Adrenal gland (tissue), 12 donors: ENCODE measurements around the gene PACRG. TPM values are rescaled to one million over a fixed set of nuclear protein-coding genes. Genes with fewer than 3 reads are reported as not detected.

ENCODE experiments used
- DNase-seq, 7 donors: peaks; one replicate each; pipeline ENCODE4 v3.0.0-alpha.2; 2019 to 2020
- H3K27ac ChIP-seq, 5 donors: fragments of 200-600 bp; sonication (generic) in 4 of 5; 1 replicate in 3 of 5; 2 replicates in 2 of 5; pipeline versions ENCODE4 v1.5.1 to v1.8.0; 2016 to 2020; ENCODE audit warnings: mild to moderate bottlenecking in 1 of 5
- H3K27me3 ChIP-seq: fragments of 200-600 bp; 2 replicates; pipeline ENCODE4 v1.8.0; 2021
- H3K36me3 ChIP-seq, 2 donors: fragments of 200-600 bp; replicated peaks in 1 of 2; 1 replicate in 1 of 2; 2 replicates in 1 of 2; pipeline versions ENCODE4 v1.5.1 to v1.8.0; 2018 to 2022
- H3K4me1 ChIP-seq, 2 donors: fragments of 200-600 bp; replicated peaks in 1 of 2; 1 replicate in 1 of 2; 2 replicates in 1 of 2; pipeline versions ENCODE4 v1.5.1 to v1.8.0; 2018 to 2021
- H3K4me3 ChIP-seq, 4 donors: fragments of 200-600 bp; sonication (generic) in 3 of 4; one replicate each; pipeline ENCODE4 v1.5.1; 2016 to 2018
- H3K9me3 ChIP-seq, 3 donors: fragments of 200-600 bp; sonication (generic) in 1 of 3; replicated peaks in 1 of 3; 1 replicate in 2 of 3; 2 replicates in 1 of 3; pipeline versions ENCODE4 v1.5.1 to v1.8.0; 2016 to 2021
- CTCF ChIP-seq, 6 experiments: fragments of 450-650 bp in 4 of 6; fragments of 200-600 bp in 2 of 6; sonication (generic) in 1 of 6; IDR thresholded peaks; 1 replicate in 5 of 6; 2 replicates in 1 of 6; pipeline versions ENCODE4 v1.5.1 to v1.8.0; 2016 to 2021; ENCODE audit warnings: antibody characterized with exemption in 6 of 6, mild to moderate bottlenecking in 2 of 6, moderate library complexity in 1 of 6
- POLR2A ChIP-seq, 2 donors: fragments of 450-650 bp; IDR thresholded peaks; one replicate each; pipeline ENCODE4 v1.6.1; 2017; ENCODE audit warnings: antibody characterized with exemption in 2 of 2, mild to moderate bottlenecking in 2 of 2, moderate library complexity in 1 of 2
- WGBS, 4 donors: extraction: QIAGEN DNeasy Blood & Tissue Kit in 2 of 4; methylation state at CpG; one replicate each; pipeline versions ENCODE4 v1.1.5 to v1.1.7; 2013 to 2017; 5-methylcytosine and 5-hydroxymethylcytosine counted together
- intact Hi-C, 2 donors: fragments of 100-400 bp; cut with DNase I; formaldehyde crosslinking; loops; one replicate each; pipeline versions ENCODE4 v1.14.1 to v1.15.0; 2022 to 2023
- polyA plus RNA-seq, 3 donors: library from polyadenylated mRNA; stranded (reverse); fragments of 200-250 nt in 2 of 3; fragments of 350-450 nt in 1 of 3; fragmentation: Illumina TruSeq in 1 of 3; extraction: RNeasy Lipid Tissue Mini Kit (QIAGEN cat#74804) in 1 of 3; gene quantifications; one replicate each; pipeline ENCODE4 v1.2.3, GENCODE V29; 2013 to 2014
- total RNA-seq, 9 donors: library from RNA; depleted of rRNA in 4 of 9; stranded (reverse); fragments of >200 nt in 4 of 9; fragments of 120-200 nt in 1 of 9; fragmentation: NEBNext Ultra II Directional in 1 of 9; extraction: Animal tissue kit (Norgen Biotek cat#: 25700) in 1 of 9; gene quantifications; one replicate each; pipeline versions ENCODE4 v1.1.0 to v1.2.4, GENCODE V29; 2013 to 2023
- donor health status: healthy with polysubstance abuse.
- donor health status: Bipolar disorder and iron deficiency.
- donor health status: DM: yes; HTN: yes; CAD: no.
- donor health status: DM: no; HTN: no; CAD: no.
- donor health status: DM: no; HTN: no; CAD: no.
- donor health status: DM: yes; HTN: yes; CAD: no.

PACRG gene
- total and polyA plus RNA-seq, 12 donors = 0.18 to 6.1 (median 1.4) TPM

GRCh38 chr6:163325390-163325784 lies 597.6 kb downstream of the PACRG start:
- TF ChIP-seq CTCF (IDR thresholded peaks at IDR 0.05) (no peak), POLR2A (IDR thresholded peaks at IDR 0.05) (no peak)
- no peak overlapping the region for H3K4me3 ChIP-seq
- 90 to 92% (median 91%) methylated on average over 4 of the region's 4 CpGs for WGBS, 4 donors
- H3K9me3 ChIP-seq = no peaks in the 10 kb centered on the region
- no peaks in the 10 kb centered on the region for H3K36me3 ChIP-seq
- intact Hi-C loops = no loop called here
- no peak overlapping the region for H3K27ac ChIP-seq
- no peak for DNase-seq
- H3K4me1 ChIP-seq = peaks cover 6 to 20% of the 10 kb centered on the region in 2 donors
- no peaks in the 10 kb centered on the region for H3K27me3 ChIP-seq

GRCh38 chr6:163327165-163327880 lies 599.5 kb downstream of the PACRG start:
- DNase-seq = no peak
- no peaks in the 10 kb centered on the region for H3K9me3 ChIP-seq
- H3K4me1 ChIP-seq = peaks cover 0 to 9% of the 10 kb centered on the region in 2 donors
- no peak for TF ChIP-seq CTCF (IDR thresholded peaks at IDR 0.05)
- no peak overlapping the region for H3K4me3 ChIP-seq
- intact Hi-C loops = no loop called here
- no peak overlapping the region for H3K27ac ChIP-seq
- no peaks in the 10 kb centered on the region for H3K36me3 ChIP-seq
- 88 to 90% (median 88%) methylated on average over 8 to 9 of the region's 9 CpGs for WGBS, 4 donors
- H3K27me3 ChIP-seq = no peaks in the 10 kb centered on the region

- Histone ChIP-seq H3K36me3 (no peaks in the 10 kb centered on the region), H3K4me3 (no peak overlapping the region), H3K9me3 (no peaks in the 10 kb centered on the region), H3K4me1 (peaks cover 0 to 9% of the 10 kb centered on the region in 2 donors), H3K27ac (no peak overlapping the region), H3K27me3 (no peaks in the 10 kb centered on the region)
- WGBS, 4 donors = 76 to 87% (median 85%) methylated on average over 8 of the region's 8 CpGs
- DNase-seq = no peak
- no peak for TF ChIP-seq CTCF (IDR thresholded peaks at IDR 0.05)
- no peak for TF ChIP-seq POLR2A (IDR thresholded peaks at IDR 0.05)
- intact Hi-C loops = no loop called here
Measured at GRCh38 chr6:163327921-163328320, 600.1 kb downstream of the PACRG start.

GRCh38 chr6:163328411-163328810 lies 600.6 kb downstream of the PACRG start:
- no peak for DNase-seq
- peaks cover 0 to 9% of the 10 kb centered on the region in 2 donors for H3K4me1 ChIP-seq

More at GRCh38 chr6:163328411-163328810, 600.6 kb downstream of the PACRG start:
- H3K9me3 ChIP-seq = no peaks in the 10 kb centered on the region
- WGBS, 4 donors = 92 to 94% (median 93%) methylated on average over 2 to 11 of the region's 11 CpGs
- H3K27ac ChIP-seq = no peak overlapping the region
- H3K27me3 ChIP-seq = no peaks in the 10 kb centered on the region
- TF ChIP-seq CTCF (IDR thresholded peaks at IDR 0.05) = no peak
- TF ChIP-seq POLR2A (IDR thresholded peaks at IDR 0.05) = no peak
- H3K4me3 ChIP-seq = no peak overlapping the region
- intact Hi-C loops = no loop called here
- H3K36me3 ChIP-seq = no peaks in the 10 kb centered on the region
